Breast epithelium (tissue), 3 donors: ENCODE measurements around the gene TOLLIP.

ENCODE experiments used
- POLR2A ChIP-seq: fragments of 450-650 bp; IDR thresholded peaks from one replicate; pipeline ENCODE4 v1.6.1; 2016; ENCODE audit warnings: antibody characterized with exemption, mild to moderate bottlenecking, moderate library complexity
- TF ChIP-seq, protein P1 (sequence below), 3 donors: fragments of 450-650 bp; IDR thresholded peaks; one replicate each; pipeline ENCODE4 v1.5.1; 2016 to 2017; ENCODE audit warnings: antibody characterized with exemption in 3 of 3, mild to moderate bottlenecking in 3 of 3, moderate library complexity in 3 of 3

DNA sequence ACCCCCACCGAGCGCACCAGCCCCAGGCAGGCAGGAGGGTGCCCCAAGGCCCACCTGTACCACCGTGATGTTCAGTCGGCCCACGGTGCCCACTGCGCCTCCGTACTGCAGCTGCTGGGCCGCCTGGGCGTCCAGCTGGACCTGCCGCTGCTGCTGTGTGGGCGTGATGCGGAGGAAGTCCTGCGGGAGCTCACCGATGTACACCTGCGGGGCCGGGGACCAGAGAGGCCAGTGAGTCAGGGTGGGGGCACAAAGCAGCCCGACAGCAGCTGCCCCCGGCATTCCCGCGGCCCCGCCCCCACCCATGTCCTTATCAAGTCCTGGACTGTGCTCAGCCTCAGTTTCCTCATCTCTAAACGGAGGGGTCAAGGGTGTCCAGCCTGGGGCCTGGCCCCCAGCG is 13.8 kb downstream of the TOLLIP start:
- TF ChIP-seq POLR2A, result no peak
- TF ChIP-seq, protein P1, sequence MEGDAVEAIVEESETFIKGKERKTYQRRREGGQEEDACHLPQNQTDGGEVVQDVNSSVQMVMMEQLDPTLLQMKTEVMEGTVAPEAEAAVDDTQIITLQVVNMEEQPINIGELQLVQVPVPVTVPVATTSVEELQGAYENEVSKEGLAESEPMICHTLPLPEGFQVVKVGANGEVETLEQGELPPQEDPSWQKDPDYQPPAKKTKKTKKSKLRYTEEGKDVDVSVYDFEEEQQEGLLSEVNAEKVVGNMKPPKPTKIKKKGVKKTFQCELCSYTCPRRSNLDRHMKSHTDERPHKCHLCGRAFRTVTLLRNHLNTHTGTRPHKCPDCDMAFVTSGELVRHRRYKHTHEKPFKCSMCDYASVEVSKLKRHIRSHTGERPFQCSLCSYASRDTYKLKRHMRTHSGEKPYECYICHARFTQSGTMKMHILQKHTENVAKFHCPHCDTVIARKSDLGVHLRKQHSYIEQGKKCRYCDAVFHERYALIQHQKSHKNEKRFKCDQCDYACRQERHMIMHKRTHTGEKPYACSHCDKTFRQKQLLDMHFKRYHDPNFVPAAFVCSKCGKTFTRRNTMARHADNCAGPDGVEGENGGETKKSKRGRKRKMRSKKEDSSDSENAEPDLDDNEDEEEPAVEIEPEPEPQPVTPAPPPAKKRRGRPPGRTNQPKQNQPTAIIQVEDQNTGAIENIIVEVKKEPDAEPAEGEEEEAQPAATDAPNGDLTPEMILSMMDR (IDR thresholded peaks at IDR 0.05), result no peak
